Aorta (tissue), 5 donors: ENCODE results near the gene KCNIP1. TPM values are rescaled to one million over a fixed set of nuclear protein-coding genes. Genes with fewer than 3 reads are reported as not detected.

Source experiments
- ATAC-seq: fragments of 200-7000 bp; cut with Tn5 transposase; one replicate; pipeline ENCODE4 v1.9.1; 2022; ENCODE audit warnings: moderate library complexity; ENCODE audit not compliant: low FRiP score
- DNase-seq, 2 donors: peaks; one replicate each; pipeline ENCODE4 v3.0.0-alpha.2; 2020
- H3K27ac ChIP-seq, 2 donors: one replicate each; pipeline ENCODE4 v1.5.1; 2013; ENCODE audit warnings: low read length in 2 of 2, mild to moderate bottlenecking in 2 of 2, moderate library complexity in 2 of 2, control low read depth in 1 of 2, inconsistent platforms in 1 of 2, low read depth in 1 of 2
- H3K27me3 ChIP-seq, 2 donors: one replicate each; pipeline ENCODE4 v1.6.1; 2013; ENCODE audit warnings: control low read depth in 1 of 2, low read length in 1 of 2, mild to moderate bottlenecking in 1 of 2, moderate library complexity in 1 of 2; ENCODE audit not compliant: insufficient read depth in 2 of 2, control insufficient read depth in 1 of 2
- H3K36me3 ChIP-seq, 2 donors: one replicate each; pipeline ENCODE4 v1.6.1; 2013; ENCODE audit warnings: control low read depth in 1 of 2, low read length in 1 of 2, mild to moderate bottlenecking in 1 of 2; ENCODE audit not compliant: insufficient read depth in 2 of 2, control insufficient read depth in 1 of 2
- H3K4me1 ChIP-seq, 2 donors: one replicate each; pipeline ENCODE4 v1.6.1; 2013; ENCODE audit warnings: low read length in 2 of 2, control low read depth in 1 of 2, mild to moderate bottlenecking in 1 of 2, moderate library complexity in 1 of 2; ENCODE audit not compliant: insufficient read depth in 2 of 2, control insufficient read depth in 1 of 2
- H3K4me3 ChIP-seq, 2 donors: one replicate each; pipeline ENCODE4 v1.5.1; 2013; ENCODE audit warnings: low read length in 2 of 2, control low read depth in 1 of 2, mild to moderate bottlenecking in 1 of 2
- H3K9me3 ChIP-seq: one replicate; pipeline ENCODE4 v1.6.1; 2013; ENCODE audit warnings: mild to moderate bottlenecking, low read length; ENCODE audit not compliant: control insufficient read depth
- WGBS, 2 donors: extraction: QIAGEN DNeasy Blood & Tissue Kit; methylation state at CpG; one replicate each; pipeline ENCODE4 v1.1.7; 2013; 5-methylcytosine and 5-hydroxymethylcytosine counted together
- intact Hi-C, 2 donors: fragments of 100-400 bp; cut with DNase I; formaldehyde crosslinking; loops; one replicate each; pipeline versions ENCODE4 v1.14.2 to v1.15.0; 2022
- polyA plus RNA-seq, 2 donors: library from polyadenylated mRNA; stranded (reverse); fragments of 200-250 nt; gene quantifications; one replicate each; pipeline ENCODE4 v1.2.3, GENCODE V29; 2013
- total RNA-seq, 2 donors: library from RNA; stranded (reverse); fragmentation: NEBNext Ultra II Directional; extraction: Animal tissue kit (Norgen Biotek cat#: 25700); gene quantifications; one replicate each; pipeline ENCODE4 v1.2.1, GENCODE V29; 2021
- donor health status: healthy with polysubstance abuse.
- donor health status: Bipolar disorder and iron deficiency.
- donor health status: DM: no; HTN: no; CAD: no.
- donor health status: DM: no; HTN: no; CAD: no.
- donor health status: DM: yes; HTN: yes; CAD: no.

Gene KCNIP1
- total and polyA plus RNA-seq, 4 donors = 0.42 TPM; not detected in 3

GRCh38 chr5:170769898-170770416 lies 266.1 kb downstream of the KCNIP1 start:
- Histone ChIP-seq H3K36me3 (no peaks in the 10 kb centered on the region), H3K27ac (no peak overlapping the region), H3K27me3 (no peaks in the 10 kb centered on the region), H3K9me3 (no peaks in the 10 kb centered on the region), H3K4me3 (no peak overlapping the region), H3K4me1 (no peaks in the 10 kb centered on the region)
- ATAC-seq = no peak
- 80 to 85% methylated on average over 5 of the region's 5 CpGs for WGBS, 2 donors
- no peak for DNase-seq
- intact Hi-C loops = no loop called here

GRCh38 chr5:170771496-170771895 lies 267.7 kb downstream of the KCNIP1 start:
- no peak overlapping the region for H3K27ac ChIP-seq
- no peaks in the 10 kb centered on the region for H3K9me3 ChIP-seq
- no peaks in the 10 kb centered on the region for H3K36me3 ChIP-seq
- H3K4me1 ChIP-seq = no peaks in the 10 kb centered on the region
- no peaks in the 10 kb centered on the region for H3K27me3 ChIP-seq
- DNase-seq (no peak), ATAC-seq (no peak)
- H3K4me3 ChIP-seq = no peak overlapping the region
- WGBS, 2 donors = 88 to 90% methylated on average over 15 of the region's 15 CpGs
- intact Hi-C loops = no loop called here

- DNase-seq = no peak
- H3K4me3 ChIP-seq = no peak overlapping the region
- H3K27ac ChIP-seq = no peak overlapping the region
- ATAC-seq = no peak
- no peaks in the 10 kb centered on the region for H3K27me3 ChIP-seq
- H3K36me3 ChIP-seq = no peaks in the 10 kb centered on the region
- no peaks in the 10 kb centered on the region for H3K4me1 ChIP-seq
- 87 to 89% methylated on average over 12 of the region's 12 CpGs for WGBS, 2 donors
- no peaks in the 10 kb centered on the region for H3K9me3 ChIP-seq
- intact Hi-C loops = no loop called here
These were observed 269.5 kb downstream of the KCNIP1 start for GRCh38 chr5:170773024-170773985.

GRCh38 chr5:170774831-170775230 lies 271.0 kb downstream of the KCNIP1 start:
- WGBS, 2 donors = 91 to 93% methylated on average over 5 of the region's 5 CpGs

GRCh38 chr5:170781946-170782345 lies 278.1 kb downstream of the KCNIP1 start:
- no peak overlapping the region for H3K4me3 ChIP-seq
- DNase-seq (no peak), ATAC-seq (no peak)
- H3K27me3 ChIP-seq = no peaks in the 10 kb centered on the region
- no peak overlapping the region for H3K27ac ChIP-seq
- 87 to 97% methylated on average over 1 of the region's 1 CpG for WGBS, 2 donors
- no peaks in the 10 kb centered on the region for H3K36me3 ChIP-seq
- no peaks in the 10 kb centered on the region for H3K4me1 ChIP-seq
- intact Hi-C loops = no loop called here
- no peaks in the 10 kb centered on the region for H3K9me3 ChIP-seq

More at GRCh38 chr5:170774831-170775230, 271.0 kb downstream of the KCNIP1 start:
- Histone ChIP-seq H3K4me1 (no peaks in the 10 kb centered on the region), H3K27ac (no peak overlapping the region), H3K36me3 (no peaks in the 10 kb centered on the region), H3K9me3 (no peaks in the 10 kb centered on the region), H3K27me3 (no peaks in the 10 kb centered on the region), H3K4me3 (no peak overlapping the region)
- ATAC-seq (no peak), DNase-seq (no peak)
- intact Hi-C loops = no loop called here

- intact Hi-C loops = no loop called here
- H3K4me1 ChIP-seq = no peaks in the 10 kb centered on the region
- H3K9me3 ChIP-seq = no peaks in the 10 kb centered on the region
- H3K27me3 ChIP-seq = no peaks in the 10 kb centered on the region
- no peak for DNase-seq
- no peaks in the 10 kb centered on the region for H3K36me3 ChIP-seq
- H3K4me3 ChIP-seq = no peak overlapping the region
- 73 to 76% methylated on average over 6 of the region's 6 CpGs for WGBS, 2 donors
- no peak for ATAC-seq
- H3K27ac ChIP-seq = no peak overlapping the region
These were observed 278.6 kb downstream of the KCNIP1 start for GRCh38 chr5:170782438-170782837.

GRCh38 chr5:170783498-170784247 lies 279.9 kb downstream of the KCNIP1 start, which contains the start of gene GABRP:
GABRP (plus strand) TSS chr5:170783725; CDS start chr5:170788616, 4,891 bp downstream.
- ATAC-seq = no peak
- Histone ChIP-seq H3K4me3 (no peak within 1 kb of the TSS), H3K27ac (no peak within 1 kb of the TSS), H3K36me3 (no peaks in the 10 kb centered on the region), H3K4me1 (no peaks in the 10 kb centered on the region), H3K27me3 (no peaks in the 10 kb centered on the region), H3K9me3 (no peaks in the 10 kb centered on the region)
- WGBS, 2 donors = 88 to 93% methylated on average over 14 of the region's 14 CpGs
- intact Hi-C loops = no loop called here
- no peak for DNase-seq

- Histone ChIP-seq H3K27ac (no peak overlapping the region), H3K4me3 (no peak overlapping the region), H3K9me3 (no peaks in the 10 kb centered on the region), H3K4me1 (no peaks in the 10 kb centered on the region), H3K27me3 (no peaks in the 10 kb centered on the region), H3K36me3 (no peaks in the 10 kb centered on the region)
- ATAC-seq (no peak), DNase-seq (no peak)
- WGBS, 2 donors = 85 to 89% methylated on average over 3 of the region's 3 CpGs
- intact Hi-C loops = no loop called here
These were observed 281.6 kb downstream of the KCNIP1 start for GRCh38 chr5:170785416-170785815.
